ENCODE measurements around the gene ZNF440.
"Not testable (repeated sequence)": the region's sequence is repeated elsewhere in the genome, so short reads cannot be mapped to it uniquely, and the experiment has no call there.

Gene ZNF440

DNA sequence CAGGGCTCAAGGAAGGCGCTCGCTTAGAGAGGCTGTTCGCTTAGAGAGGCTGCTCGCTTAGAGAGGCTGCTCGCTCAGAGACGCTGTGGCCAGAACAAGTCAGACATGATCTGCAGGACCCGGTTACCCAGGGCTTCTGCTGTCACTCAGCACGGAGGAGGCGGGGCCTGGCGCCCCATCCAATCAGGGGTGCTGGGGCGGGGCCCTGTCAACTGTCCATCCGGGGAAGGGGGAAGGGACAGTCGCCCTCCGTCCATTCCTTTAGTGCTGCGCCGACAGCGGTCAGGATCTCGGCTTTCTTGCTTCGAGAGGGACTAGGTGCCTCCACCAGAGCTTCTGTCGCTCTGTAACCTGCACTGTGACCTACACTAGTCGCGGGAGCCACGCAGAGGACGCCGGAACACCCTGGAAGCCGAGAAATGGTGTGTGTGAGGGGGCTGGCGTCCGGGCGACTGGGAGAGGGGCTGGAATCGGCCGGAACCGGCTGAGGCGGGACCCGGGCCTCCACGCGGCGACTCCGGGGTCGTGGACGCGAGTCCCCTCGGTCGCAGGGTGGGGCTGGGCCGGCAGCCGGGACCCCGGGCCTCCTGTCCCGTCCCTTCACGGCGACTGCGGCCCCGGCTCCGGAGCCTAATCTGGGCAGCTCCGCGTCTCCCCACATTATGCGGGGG, at the start of gene ZNF440:
TSS of gene ZNF440 (plus strand) at position 245 of the 671 bp plus-strand sequence. CDS start at position 420, 175 bp downstream.
- peak; percentile 100 for ATAC-seq

DNA sequence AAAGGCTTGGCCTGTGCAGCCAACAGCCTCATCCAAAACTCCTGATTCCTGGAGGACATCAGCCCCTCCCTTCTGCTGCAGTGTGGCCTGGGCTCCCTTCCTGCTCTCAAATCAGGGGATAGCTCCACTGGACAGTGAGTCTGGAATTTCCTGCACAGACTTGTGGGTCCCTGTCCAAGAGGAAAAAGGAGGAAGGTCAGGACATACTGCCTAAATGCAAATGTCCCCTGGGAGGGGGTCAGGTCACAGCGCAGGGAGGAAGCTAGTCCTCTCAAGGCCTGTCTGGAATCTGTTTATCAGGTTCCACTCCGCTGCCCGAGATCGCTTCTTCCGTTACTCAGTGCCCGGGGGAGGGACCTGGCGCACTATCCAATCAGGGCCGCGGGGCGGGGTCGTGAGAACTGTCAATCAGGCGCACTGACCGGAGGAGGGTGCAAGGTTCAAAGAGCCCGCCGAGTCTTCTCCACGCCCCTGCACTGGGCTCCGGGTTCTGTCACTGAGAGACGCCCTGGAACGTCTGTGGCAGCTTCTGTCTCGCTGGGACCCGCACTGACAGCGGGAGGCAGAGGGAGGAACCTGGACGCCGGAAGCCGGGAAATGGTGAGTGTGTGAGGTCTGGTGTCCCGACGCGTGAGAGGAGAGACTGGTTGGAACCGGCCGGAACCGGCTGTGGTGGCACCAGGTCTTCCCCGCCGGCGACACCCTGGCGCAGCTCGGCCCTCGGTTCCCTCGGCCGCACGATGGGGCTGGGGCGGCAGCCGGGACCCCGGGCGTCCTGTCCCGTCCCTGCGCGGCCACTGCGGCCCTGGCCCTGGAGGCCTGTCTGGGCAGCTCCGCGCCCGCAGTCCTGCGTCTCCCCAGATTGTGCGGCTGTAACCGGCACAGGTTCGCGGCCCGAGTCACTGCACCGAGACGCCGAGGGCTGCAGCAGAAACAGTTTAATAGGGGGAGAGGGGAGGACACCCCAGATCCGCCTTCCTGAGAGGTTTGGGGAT, 47.2 kb upstream of the ZNF440 start, which contains the start of gene ZNF441:
TSS of gene ZNF441 (plus strand) at position 404 of the 995 bp plus-strand sequence. CDS start at position 598, 194 bp downstream.
- peak; percentile 98 for ATAC-seq

DNA sequence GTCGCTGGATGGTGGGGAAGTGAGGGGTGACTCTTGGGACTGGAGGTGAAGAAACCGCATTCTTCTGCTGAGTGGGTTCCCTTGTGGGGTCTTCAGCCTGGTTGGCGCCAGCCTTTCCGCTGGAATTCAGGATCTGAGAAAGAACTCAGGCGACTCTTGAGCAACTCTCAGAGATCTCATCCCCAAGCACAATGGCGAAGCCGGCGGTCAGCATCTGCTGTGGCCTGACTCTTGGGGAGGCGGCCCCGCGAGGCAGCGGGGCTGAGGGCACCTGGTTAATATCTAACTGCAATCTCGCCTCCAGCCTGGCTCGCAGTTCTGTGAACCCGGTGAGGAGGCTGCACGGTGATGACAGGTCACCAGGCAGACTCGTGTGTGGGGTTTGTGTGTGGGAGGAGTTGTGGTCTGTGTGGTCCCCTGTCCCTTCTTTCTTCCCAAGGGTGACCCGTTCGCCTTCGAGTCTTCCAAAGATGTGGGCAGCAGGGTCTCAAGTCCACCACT, 46.4 kb upstream of the ZNF440 start:
- ATAC-seq = no peak

DNA sequence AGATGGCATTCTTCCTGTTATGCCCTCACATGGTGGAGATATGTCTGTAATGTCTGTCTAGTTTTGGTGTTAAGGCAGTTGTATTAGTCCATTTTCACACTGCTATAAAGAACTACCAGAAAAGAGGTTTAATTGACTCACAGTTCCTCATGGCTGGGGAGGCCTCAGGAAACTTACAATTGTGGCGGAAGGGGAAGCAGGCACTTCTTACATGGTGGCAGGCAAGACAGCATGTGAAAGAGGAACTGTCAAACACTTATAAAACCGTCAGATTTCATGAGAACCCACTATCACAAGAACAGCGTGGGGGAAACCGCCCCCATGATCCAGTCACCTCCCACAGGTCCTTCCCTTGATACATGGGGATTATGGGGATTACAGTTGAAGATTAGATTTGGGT, 44.1 kb upstream of the ZNF440 start:
- ATAC-seq = no peak

DNA sequence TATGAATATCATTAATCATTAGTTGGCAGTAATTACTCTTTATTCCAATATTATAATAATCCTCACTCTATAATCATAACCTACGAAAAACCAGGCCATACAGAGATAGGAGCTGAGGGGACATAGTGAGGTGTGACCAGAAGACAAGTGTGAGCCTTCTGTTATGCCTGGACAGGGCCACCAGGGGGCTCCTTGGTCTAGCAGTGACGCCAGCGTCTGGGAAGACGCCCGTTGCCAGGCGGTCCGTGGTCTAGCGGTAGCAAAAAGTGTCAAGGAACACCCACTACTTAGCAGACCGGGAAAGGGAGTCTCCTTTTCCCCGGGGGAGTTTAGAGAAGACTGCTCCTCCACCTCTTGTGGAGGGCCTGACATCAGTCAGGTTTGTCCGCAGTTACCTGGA, 42.6 kb upstream of the ZNF440 start:
- not testable (repeated sequence) for ATAC-seq

DNA sequence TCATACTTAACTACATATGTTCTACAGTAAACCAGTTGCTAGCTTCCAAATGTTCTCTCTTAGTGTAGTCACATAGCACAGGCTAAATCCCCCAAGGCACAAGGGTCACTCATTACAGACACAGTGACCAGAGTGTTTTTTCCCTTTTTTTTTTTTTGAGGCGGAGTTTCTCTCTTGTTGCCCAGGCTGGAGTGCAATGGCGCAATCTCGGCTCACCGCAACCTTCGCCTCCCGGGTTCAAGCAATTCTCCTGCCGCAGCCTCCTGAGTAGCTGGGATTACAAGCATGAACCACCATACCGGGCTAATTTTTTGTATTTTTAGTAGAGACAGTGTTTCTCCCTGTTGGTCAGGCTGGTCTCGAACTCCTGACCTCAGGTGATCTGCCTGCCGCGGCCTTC, 37.4 kb upstream of the ZNF440 start:
- ATAC-seq = not testable (repeated sequence)

DNA sequence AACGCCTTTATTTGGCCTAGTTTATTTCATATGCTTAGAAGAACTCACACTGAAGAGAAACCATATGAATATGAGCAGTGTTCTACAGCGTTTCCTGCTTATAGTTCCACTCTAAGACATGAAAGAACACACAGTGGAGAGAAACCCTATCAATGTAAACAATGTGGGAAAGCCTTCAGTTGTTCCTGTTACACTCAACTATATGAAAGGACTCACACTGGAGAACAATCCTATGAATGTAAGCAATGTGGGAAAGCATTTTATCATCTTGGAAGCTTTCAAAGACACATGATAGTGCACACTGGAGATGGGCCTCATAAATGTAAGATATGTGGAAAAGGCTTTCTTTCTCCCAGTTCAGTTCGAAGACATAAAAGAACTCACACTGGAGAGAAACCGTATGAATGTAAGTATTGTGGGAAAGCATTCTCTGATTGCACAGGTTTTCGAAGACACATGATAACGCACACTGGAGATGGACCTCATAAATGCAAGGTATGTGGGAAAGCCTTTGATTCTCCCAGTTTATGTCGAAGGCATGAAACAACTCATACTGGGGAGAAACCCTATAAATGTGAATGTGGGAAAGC, 33.5 kb upstream of the ZNF440 start:
- ATAC-seq = no peak

DNA sequence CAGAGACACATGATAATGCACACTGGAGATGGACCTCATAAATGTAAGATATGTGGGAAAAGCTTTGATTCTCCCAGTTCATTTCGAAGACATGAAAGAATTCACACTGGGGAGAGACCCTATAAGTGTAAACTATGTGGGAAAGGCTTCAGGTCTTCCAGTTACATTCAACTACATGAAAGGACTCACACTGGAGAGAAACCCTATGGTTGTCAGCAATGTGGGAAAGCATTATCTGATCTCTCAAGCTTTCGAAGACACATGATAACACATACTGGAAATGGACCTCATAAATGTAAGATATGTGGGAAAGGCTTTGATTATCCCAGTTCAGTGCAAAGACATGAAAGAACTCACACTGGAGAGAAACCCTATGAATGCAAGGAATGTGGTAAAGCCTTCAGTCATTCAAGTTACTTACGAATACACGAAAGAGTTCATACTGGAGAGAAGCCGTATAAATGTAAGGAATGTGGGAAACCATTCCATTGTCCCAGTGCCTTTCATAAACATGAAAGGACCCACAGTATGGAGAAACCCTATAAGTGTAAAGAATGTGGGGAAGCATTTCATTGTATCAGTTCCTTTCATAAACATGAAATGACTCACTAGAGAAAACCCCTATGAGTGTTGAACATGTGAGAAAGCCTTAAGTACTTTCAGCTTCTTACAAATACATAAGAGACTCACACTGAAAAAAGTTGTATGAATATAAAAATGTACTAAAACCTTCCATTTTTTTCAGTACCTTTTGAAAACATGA, 32.6 kb upstream of the ZNF440 start:
- ATAC-seq = no peak

DNA sequence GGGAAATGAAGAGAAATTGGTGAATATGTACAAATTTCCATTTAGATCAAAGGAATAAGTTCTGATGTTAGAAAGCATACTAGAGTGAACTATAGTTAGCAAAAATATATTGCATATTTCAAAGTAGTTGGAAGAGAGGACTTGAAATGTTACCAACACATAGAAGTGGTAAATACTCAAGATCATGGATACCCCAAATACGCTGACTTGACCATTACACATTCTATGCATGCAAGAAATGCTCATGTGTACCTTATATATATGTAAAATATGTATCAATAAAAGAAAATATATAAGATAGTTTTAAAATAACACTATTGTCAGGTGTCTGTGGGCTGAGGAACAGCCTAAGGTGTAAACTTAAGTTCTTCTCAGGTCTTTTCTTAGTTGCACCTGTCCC, 30.3 kb upstream of the ZNF440 start:
- ATAC-seq = no peak

DNA sequence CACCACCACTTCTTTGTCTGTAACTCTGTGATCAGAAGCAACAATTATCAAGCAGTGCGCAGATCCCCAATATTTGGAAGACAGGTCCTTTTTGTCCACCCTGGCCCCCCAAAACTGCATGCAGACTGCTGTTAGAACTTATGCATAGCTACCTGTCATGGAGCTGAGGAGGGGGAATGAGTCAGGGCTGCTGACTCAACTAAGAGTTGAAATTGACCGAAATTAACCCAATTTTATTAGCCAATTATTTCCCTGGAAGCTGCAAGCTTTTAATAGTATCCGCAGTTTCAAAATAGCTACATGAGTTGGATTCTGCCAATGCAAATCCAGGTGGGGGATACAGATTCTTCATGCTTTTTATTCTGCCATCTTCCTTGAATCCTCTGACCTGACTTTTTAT, 29.7 kb upstream of the ZNF440 start:
- ATAC-seq = no peak

DNA sequence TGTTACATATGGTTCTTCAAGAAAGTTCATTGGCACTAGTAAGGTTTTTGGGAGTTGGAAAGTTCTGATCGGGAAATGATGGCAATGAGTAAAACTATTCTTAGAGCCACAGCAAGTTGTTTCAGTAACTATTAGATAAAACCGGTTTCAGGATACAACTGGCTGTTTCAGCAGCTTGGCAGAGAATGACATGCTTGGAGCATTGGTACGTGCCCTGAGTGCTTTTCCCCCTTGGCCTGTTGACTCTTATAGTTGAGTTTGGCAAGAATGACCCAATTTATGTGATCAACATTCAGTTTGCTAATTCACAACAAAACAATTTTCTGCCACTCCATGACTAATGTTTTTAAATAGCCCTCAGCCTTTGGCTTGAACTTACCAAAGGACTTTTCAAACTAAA, 26.5 kb upstream of the ZNF440 start:
- ATAC-seq = no peak

DNA sequence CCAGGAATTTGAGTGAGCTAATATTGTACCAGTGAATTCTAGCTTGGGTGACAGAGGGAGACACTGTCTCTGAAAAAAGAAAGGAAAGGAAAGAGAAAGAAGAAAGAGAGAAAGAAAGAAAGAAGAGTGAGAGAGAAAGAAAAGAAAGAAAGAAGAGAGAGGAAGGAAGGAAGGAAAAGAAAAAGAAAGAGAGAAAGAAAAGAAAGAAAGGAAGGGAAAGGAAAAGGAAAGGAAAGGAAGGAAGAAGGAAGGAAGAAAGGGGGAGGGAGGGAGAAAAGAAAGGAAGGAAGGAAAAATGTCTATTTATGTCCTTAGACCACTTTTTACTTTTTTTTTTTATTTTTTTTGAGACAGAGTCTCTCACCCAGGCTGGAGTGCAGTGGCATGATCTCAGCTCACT, 21.1 kb upstream of the ZNF440 start:
- ATAC-seq = no peak

DNA sequence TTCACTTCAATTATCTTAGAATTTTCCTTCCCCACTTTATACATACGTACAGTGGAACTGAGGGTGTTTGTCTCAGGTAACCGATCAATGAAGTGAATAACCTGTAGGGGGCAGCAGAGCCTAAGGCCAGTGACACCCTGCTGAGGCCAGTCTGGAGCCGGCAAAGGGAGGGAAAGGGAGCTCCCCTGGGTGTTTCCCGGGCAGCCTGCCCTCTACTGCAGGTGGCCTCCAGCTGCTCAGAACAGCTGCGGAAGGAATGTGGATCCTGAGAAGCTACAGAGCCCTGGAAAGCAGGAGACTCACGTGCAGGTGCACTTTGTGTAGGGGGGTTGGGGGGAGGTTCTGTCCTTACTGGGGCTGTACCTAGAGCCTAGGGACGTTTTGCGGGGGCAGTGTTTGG, 16.6 kb upstream of the ZNF440 start:
- ATAC-seq = peak; percentile 57 to 62

DNA sequence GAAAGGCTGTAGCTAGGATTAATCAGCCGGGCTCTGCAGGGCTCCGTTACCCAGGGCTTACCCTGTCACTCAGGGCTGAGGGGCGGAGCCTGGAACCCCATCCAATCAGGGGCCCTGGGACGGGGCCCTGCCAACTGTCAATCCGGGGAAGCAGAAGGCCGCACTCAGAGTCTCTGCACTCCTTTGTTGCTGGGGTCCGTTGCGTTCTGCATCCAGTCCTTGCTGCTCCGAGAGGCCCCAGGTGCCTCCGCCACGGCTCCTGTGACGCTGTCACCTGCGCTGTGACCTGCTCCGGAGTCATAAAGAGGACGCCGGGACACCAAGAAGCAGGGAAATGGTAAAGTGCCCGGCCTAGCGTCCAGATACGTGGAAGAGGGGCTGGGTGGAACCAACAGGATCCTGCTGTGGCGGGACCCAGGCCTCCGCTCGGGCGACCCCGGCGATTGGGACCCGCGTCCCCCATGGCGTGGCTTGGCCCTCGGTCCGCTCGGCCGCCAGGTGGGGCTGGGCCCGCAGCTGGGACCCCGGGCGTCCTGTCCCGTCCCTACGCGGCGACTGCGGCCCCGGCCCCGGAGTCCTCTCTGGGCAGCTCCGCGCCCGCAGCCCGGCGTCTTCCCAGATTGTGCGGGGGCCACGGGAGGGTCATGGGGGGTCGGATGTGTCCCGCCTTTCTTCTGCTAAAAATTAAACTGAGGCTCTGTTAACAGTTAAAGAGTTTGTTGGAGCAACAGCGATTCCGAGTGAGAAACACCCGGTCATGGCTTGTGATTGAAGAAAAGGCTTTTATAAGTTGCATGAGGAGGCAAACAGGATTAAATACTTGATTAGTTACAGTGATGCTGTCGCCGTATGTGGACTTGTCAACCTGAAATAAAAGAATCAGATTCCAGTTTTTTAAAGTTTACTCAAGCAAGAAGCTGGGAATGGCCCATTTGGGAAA, 15.4 kb upstream of the ZNF440 start, which contains the start of gene ZNF491:
TSS of gene ZNF491 (plus strand) at position 133 of the 940 bp plus-strand sequence. CDS start 7,431 bp downstream, outside the sequence.
- ATAC-seq = peak; percentile 100

DNA sequence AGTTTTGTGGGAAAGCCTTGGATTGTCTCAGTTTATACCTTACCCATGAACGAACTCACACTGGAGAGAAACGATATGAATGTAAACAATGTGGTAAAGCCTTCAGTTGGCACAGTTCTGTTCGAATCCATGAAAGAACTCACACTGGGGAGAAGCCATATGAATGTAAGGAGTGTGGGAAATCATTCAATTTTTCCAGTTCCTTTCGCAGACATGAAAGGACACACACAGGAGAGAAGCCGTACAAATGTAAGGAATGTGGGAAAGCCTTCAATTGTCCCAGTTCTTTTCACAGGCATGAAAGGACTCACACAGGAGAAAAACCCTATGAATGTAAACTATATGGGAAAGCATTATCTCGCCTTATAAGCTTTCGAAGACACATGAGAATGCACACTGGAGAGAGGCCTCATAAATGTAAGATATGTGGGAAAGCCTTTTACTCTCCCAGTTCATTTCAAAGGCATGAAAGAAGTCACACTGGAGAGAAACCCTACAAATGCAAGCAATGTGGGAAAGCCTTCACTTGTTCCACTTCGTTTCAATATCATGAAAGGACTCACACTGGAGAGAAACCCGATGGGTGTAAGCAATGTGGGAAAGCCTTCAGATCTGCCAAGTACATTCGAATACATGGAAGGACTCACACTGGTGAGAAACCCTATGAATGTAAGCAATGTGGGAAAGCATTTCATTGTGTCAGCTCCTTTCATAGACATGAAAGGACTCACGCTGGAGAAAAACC, 7.5 kb upstream of the ZNF440 start:
- no peak for ATAC-seq

DNA sequence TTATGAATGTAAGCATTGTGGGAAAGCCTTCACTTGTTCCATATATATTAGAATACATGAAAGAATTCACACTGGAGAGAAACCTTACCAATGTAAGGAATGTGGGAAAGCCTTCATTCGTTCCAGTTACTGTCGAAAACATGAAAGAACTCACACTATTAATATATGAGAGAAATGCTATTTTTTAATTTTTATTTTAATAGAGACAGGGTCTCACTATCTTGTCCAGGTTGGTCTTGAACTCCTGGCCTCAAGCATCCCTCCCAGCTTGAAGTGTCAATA, 7.0 kb upstream of the ZNF440 start:
- no peak for ATAC-seq

DNA sequence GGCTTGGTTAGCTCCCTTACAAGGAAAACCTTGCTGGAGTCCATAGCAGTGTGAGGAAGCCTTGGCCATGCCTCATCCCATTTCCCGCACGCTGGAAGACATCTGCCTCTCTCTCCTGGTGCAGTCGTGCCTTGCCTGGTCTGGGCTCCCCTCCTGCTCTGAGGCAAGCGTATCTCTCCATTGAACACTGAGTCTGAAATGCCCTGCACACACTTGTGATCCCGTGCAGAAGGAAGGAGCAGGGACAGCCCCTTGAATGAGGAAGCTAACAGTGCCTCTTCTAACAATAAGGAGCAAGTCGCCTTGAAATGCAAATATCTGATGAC, 407 bp upstream of the ZNF440 start:
- ATAC-seq = peak; percentile 24 to 32

DNA sequence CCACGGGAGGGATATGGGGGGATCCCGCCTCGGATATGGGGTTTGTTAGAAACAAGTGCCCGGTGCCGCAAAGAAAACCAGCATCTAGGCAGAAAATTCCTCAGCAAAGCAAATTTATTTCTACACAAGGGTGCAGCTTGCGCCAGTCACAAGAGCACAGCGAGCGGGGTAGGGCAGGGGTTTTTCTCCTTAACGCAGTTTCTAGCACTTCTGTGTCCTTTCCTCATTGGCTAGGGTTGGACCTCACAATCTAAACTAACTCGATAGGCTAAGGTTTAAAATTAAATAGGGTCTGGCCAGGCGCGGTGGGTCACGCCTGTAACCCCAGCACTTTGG, 595 bp downstream of the ZNF440 start:
- peak in 1 of 2 donors; percentile 8 for ATAC-seq

DNA sequence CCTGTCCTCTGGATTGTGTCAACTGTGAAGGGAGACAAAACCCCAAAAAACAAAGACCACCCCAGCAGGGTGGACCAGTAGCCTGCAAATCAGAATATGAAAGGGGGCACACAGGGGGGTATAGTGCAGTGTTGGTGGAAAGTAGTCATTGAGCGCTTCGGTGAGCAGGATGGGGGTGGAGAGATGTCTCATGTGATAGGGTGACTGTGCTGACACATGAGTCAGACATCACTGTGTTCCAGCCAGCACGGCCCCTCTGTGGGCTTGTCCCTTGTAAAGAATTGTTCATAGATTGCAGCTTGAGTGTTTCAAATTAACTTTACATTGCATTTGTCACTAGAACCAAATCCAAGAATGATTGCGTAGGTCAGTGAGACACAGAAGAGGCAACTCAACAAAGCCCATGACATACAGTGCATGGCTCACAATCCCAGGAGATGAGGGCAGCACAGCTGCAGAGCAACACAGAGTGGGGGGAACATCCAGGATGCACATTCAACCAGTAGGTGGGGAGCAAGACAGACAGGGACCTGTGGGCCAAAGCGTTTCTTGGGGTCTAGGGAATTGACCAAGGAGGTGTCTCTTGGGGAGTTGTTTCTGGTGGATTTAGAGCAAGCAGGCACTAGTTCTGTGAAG, 7.5 kb downstream of the ZNF440 start:
- peak in 1 of 2 donors; percentile 45 for ATAC-seq

Data from activated CD4-positive, CD25-positive, alpha-beta regulatory T cell treated with anti-CD3 and anti-CD28 coated beads, Interleukin-2, amount 50 U/mL, for 24 hours (primary cell).